SK-N-MC (cell line): ENCODE data around the gene TFAM.

ENCODE experiments used
- EZH2 ChIP-seq: fragments of 200-600 bp; sonication (generic); IDR thresholded peaks from one replicate; pipeline ENCODE4 v1.6.1; 2017; ENCODE audit warnings: antibody characterized with exemption
- FOXP2 ChIP-seq: optimal IDR thresholded peaks from 2 replicates; pipeline ENCODE3; 2011; ENCODE audit warnings: mild to moderate bottlenecking, moderate library complexity; ENCODE audit not compliant: insufficient read depth; ENCODE audit errors: extremely low read length, control extremely low read depth
- POLR2AphosphoS5 ChIP-seq: IDR thresholded peaks from 2 replicates; pipeline ENCODE4 v1.6.1; 2012; ENCODE audit warnings: mild to moderate bottlenecking, low read depth, low read length, borderline replicate concordance

- no peak for TF ChIP-seq POLR2AphosphoS5
- no peak for TF ChIP-seq EZH2
- TF ChIP-seq FOXP2, result no peak
Observed at GRCh38 chr10:58336242-58336641, 49.0 kb upstream of the TFAM start.
